HCT116 (cell line): ENCODE measurements around the gene NOTO. TPM values are rescaled to one million over a fixed set of nuclear protein-coding genes. Genes with fewer than 3 reads are reported as not detected.

Experiments
- ATAC-seq: fragments of 200-7000 bp; cut with Tn5 transposase; 2 replicates; pipeline ENCODE4 v1.9.1; 2020; ENCODE audit warnings: mild to moderate bottlenecking, moderate library complexity
- BruUV-seq: library from RNA; stranded (reverse); fragments of 400-500 nt; replicated peaks from 2 replicates; lab custom pipeline; 2021; lab: Mats Ljungman, UMichigan
- CTCF ChIA-PET: fragments of 300-600 bp; sonication (Branson Sonifier 250); formaldehyde crosslinking; loops from one replicate; lab custom pipeline; 2021; ENCODE audit warnings: antibody characterized with exemption; lab: Charles Lee
- POLR2A ChIA-PET: fragments of 300-600, 350-600 bp; sonication (Branson Sonifier 250); formaldehyde crosslinking; loops from one replicate; lab custom pipeline; 2021; ENCODE audit warnings: antibody characterized with exemption; lab: Charles Lee
- RAD21 ChIA-PET, 2 experiments: fragments of 300-600 bp; sonication (Branson Sonifier 250); formaldehyde crosslinking; loops; one replicate each; lab custom pipeline; 2023; ENCODE audit warnings: low total read pairs in 2 of 2; ENCODE audit not compliant: uncharacterized antibody in 2 of 2, unreplicated experiment in 2 of 2, low non-redundant PET in 1 of 2; lab: Charles Lee
- DNase-seq: peaks from one replicate; pipeline ENCODE4 v3.0.0-alpha.2; 2010; ENCODE audit warnings: low read depth, low spot score
- H2AFZ ChIP-seq: fragments of 200-600 bp; shearing (Covaris generic), sonication (generic); 2 replicates; pipeline ENCODE4 v1.6.1; 2017; ENCODE audit warnings: low read depth, mixed run types, mixed read lengths, antibody characterized with exemption, low read length; ENCODE audit not compliant: poor library complexity, severe bottlenecking
- H3K27ac ChIP-seq: 2 replicates; pipeline ENCODE4 v1.5.1; 2012; ENCODE audit warnings: low read depth, low read length
- H3K27me3 ChIP-seq: fragments of 200-600 bp; sonication (generic); 2 replicates; pipeline ENCODE4 v1.6.1; 2016; ENCODE audit warnings: mixed run types, low read length, mixed read lengths; ENCODE audit not compliant: insufficient read depth
- H3K36me3 ChIP-seq, 2 experiments: fragments of 200-500 bp in 1 of 2; fragments of 200-600 bp in 1 of 2; sonication (Bioruptor generic) in 1 of 2; sonication (generic) in 1 of 2; 2 replicates each; pipeline versions ENCODE4 v1.5.1 to v1.6.1; 2014 to 2016; ENCODE audit warnings: low read length in 2 of 2, inconsistent platforms in 1 of 2, mixed read lengths in 1 of 2, mixed run types in 1 of 2; ENCODE audit not compliant: insufficient read depth in 2 of 2, control insufficient read depth in 1 of 2
- H3K4me1 ChIP-seq, 2 experiments: fragments of 200-600 bp in 1 of 2; sonication (generic) in 1 of 2; 2 replicates each; pipeline versions ENCODE4 v1.5.1 to v1.6.1; 2012 to 2017; ENCODE audit warnings: low read length in 2 of 2, inconsistent platforms in 1 of 2, mild to moderate bottlenecking in 1 of 2, mixed read lengths in 1 of 2, mixed run types in 1 of 2, moderate library complexity in 1 of 2; ENCODE audit not compliant: insufficient read depth in 2 of 2, control insufficient read depth in 1 of 2
- H3K4me2 ChIP-seq: fragments of 200-600 bp; sonication (generic); 2 replicates; pipeline ENCODE4 v1.6.1; 2017; ENCODE audit warnings: mixed run types, low read length, mixed read lengths
- H3K4me3 ChIP-seq, 2 experiments: fragments of 200-600 bp in 1 of 2; sonication (generic) in 1 of 2; replicated peaks in 1 of 2; 2 replicates each; pipeline ENCODE4 v1.5.1; 2011 to 2016; ENCODE audit warnings: low read length in 2 of 2, control low read depth in 1 of 2, low read depth in 1 of 2, mild to moderate bottlenecking in 1 of 2, mixed read lengths in 1 of 2, mixed run types in 1 of 2
- H3K79me2 ChIP-seq: fragments of 200-600 bp; sonication (generic); 2 replicates; pipeline ENCODE4 v1.6.1; 2017; ENCODE audit warnings: mild to moderate bottlenecking, mixed run types, low read length, moderate library complexity, mixed read lengths; ENCODE audit not compliant: insufficient read depth
- H3K9ac ChIP-seq: fragments of 200-600 bp; sonication (generic); 2 replicates; pipeline ENCODE4 v1.6.1; 2016; ENCODE audit warnings: low read length, mixed read lengths
- H3K9me2 ChIP-seq: fragments of 200-600 bp; sonication (generic), shearing (Covaris generic); 2 replicates; pipeline ENCODE4 v1.6.1; 2017; ENCODE audit warnings: mixed run types, mild to moderate bottlenecking, moderate library complexity; ENCODE audit not compliant: insufficient read depth
- H3K9me3 ChIP-seq, 2 experiments: fragments of 200-500 bp in 1 of 2; fragments of 200-600 bp in 1 of 2; sonication (Bioruptor generic) in 1 of 2; sonication (generic) in 1 of 2; 2 replicates each; pipeline ENCODE4 v1.6.1; 2014 to 2017; ENCODE audit warnings: low read length in 2 of 2, mixed read lengths in 2 of 2, inconsistent platforms in 1 of 2, low read depth in 1 of 2, mild to moderate bottlenecking in 1 of 2, mixed run types in 1 of 2, moderate library complexity in 1 of 2; ENCODE audit not compliant: control insufficient read depth in 1 of 2, insufficient read depth in 1 of 2
- H4K20me1 ChIP-seq: fragments of 200-600 bp; sonication (generic), shearing (Covaris generic); 2 replicates; pipeline ENCODE4 v1.6.1; 2017; ENCODE audit warnings: mixed run types, mild to moderate bottlenecking, moderate library complexity; ENCODE audit not compliant: insufficient read depth
- CEBPB ChIP-seq: IDR thresholded peaks from 2 replicates; pipeline ENCODE4 v1.6.1; 2012; ENCODE audit warnings: low read depth
- ELF1 ChIP-seq: IDR thresholded peaks from 2 replicates; pipeline ENCODE4 v1.6.1; 2012; ENCODE audit warnings: low read depth, borderline replicate concordance
- FOSL1 ChIP-seq: IDR thresholded peaks from 2 replicates; pipeline ENCODE4 v1.6.1; 2012; ENCODE audit warnings: low read depth
- JUND ChIP-seq: IDR thresholded peaks from 2 replicates; pipeline ENCODE4 v1.6.1; 2012
- POLR2A ChIP-seq: IDR thresholded peaks from 2 replicates; pipeline ENCODE4 v1.7.0; 2011; ENCODE audit warnings: borderline replicate concordance; ENCODE audit not compliant: insufficient read depth, insufficient read length; ENCODE audit errors: extremely low read depth
- RAD21 ChIP-seq: IDR thresholded peaks from 2 replicates; pipeline ENCODE4 v1.6.1; 2012; ENCODE audit warnings: low read depth, mild to moderate bottlenecking
- SIN3A ChIP-seq: IDR thresholded peaks from 2 replicates; pipeline ENCODE4 v1.6.1; 2012; ENCODE audit warnings: low read depth
- SP1 ChIP-seq: IDR thresholded peaks from 2 replicates; pipeline ENCODE4 v1.6.1; 2012; ENCODE audit warnings: low read depth
- YY1 ChIP-seq: IDR thresholded peaks from 2 replicates; pipeline ENCODE4 v1.6.1; 2011; ENCODE audit warnings: low read length, low read depth, moderate library complexity, mild to moderate bottlenecking; ENCODE audit not compliant: insufficient replicate concordance; ENCODE audit errors: extremely low read depth
- ZFX ChIP-seq: fragments of 450-650 bp; IDR thresholded peaks from 2 replicates; pipeline ENCODE4 v1.6.1; 2017
- intact Hi-C: fragments of 100-400 bp; cut with micrococcal nuclease; formaldehyde crosslinking; loops from 2 replicates; pipeline ENCODE4 v1.10.0; 2022
- total RNA-seq: library from RNA; stranded (reverse); gene quantifications from one replicate; pipeline ENCODE4 v1.2.1, GENCODE V29; 2021; ENCODE audit not compliant: unreplicated experiment
- TF ChIP-seq, protein P1 (sequence below): IDR thresholded peaks from 2 replicates; pipeline ENCODE4 v1.6.1; 2012
- TF ChIP-seq, protein P2 (sequence below): IDR thresholded peaks from 2 replicates; pipeline ENCODE4 v1.6.1; 2012; ENCODE audit warnings: low read depth
- TF ChIP-seq, protein P3 (sequence below), 3 experiments: fragments of 200-600 bp in 1 of 3; sonication (generic) in 1 of 3; IDR thresholded peaks in 2 of 3; conservative IDR thresholded peaks in 1 of 3; 2 replicates each; pipeline ENCODE4 v1.5.1; 2012 to 2017; ENCODE audit warnings: low read depth in 2 of 3, low read length in 2 of 3, antibody characterized with exemption in 1 of 3, borderline replicate concordance in 1 of 3, control low read depth in 1 of 3, mild to moderate bottlenecking in 1 of 3, mixed read lengths in 1 of 3, mixed run types in 1 of 3, moderate library complexity in 1 of 3; ENCODE audit not compliant: insufficient read depth in 1 of 3

Gene NOTO
- total RNA-seq, 1 experiment from 2014 or later: not detected

GRCh38 chr2:73257021-73257420 is 54.6 kb downstream of the NOTO start:
- H3K27ac ChIP-seq: no peak overlapping the region
- ChIA-PET RAD21 (no interaction called here), POLR2A (interaction anchor here (1.7 to 1.8 kb wide), 2 partner anchors 12 to 24 kb away, joined by 3 to 5 read pairs; partner anchors contain the start of gene PRADC1), CTCF (interaction anchor here (1.0 kb wide), 1 partner anchor 11 kb away, joined by 6 read pairs; no protein-coding TSS in a partner anchor)
- peaks cover 19 to 21% of the 10 kb centered on the region in 2 experiments; a peak in 3 of 4 replicates for H3K36me3 ChIP-seq
- no peak overlapping the region for H2AFZ ChIP-seq
- H3K4me3 ChIP-seq: no peak overlapping the region
- no peak for ATAC-seq
- no peak overlapping the region for H3K4me2 ChIP-seq
- H3K79me2 ChIP-seq: no peaks in the 10 kb centered on the region
- H3K9ac ChIP-seq: no peak overlapping the region
- intact Hi-C loops: no loop called here
- TF ChIP-seq, protein P1, sequence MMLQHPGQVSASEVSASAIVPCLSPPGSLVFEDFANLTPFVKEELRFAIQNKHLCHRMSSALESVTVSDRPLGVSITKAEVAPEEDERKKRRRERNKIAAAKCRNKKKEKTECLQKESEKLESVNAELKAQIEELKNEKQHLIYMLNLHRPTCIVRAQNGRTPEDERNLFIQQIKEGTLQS: no peak
- TF ChIP-seq ELF1: no peak
- TF ChIP-seq, protein P2, sequence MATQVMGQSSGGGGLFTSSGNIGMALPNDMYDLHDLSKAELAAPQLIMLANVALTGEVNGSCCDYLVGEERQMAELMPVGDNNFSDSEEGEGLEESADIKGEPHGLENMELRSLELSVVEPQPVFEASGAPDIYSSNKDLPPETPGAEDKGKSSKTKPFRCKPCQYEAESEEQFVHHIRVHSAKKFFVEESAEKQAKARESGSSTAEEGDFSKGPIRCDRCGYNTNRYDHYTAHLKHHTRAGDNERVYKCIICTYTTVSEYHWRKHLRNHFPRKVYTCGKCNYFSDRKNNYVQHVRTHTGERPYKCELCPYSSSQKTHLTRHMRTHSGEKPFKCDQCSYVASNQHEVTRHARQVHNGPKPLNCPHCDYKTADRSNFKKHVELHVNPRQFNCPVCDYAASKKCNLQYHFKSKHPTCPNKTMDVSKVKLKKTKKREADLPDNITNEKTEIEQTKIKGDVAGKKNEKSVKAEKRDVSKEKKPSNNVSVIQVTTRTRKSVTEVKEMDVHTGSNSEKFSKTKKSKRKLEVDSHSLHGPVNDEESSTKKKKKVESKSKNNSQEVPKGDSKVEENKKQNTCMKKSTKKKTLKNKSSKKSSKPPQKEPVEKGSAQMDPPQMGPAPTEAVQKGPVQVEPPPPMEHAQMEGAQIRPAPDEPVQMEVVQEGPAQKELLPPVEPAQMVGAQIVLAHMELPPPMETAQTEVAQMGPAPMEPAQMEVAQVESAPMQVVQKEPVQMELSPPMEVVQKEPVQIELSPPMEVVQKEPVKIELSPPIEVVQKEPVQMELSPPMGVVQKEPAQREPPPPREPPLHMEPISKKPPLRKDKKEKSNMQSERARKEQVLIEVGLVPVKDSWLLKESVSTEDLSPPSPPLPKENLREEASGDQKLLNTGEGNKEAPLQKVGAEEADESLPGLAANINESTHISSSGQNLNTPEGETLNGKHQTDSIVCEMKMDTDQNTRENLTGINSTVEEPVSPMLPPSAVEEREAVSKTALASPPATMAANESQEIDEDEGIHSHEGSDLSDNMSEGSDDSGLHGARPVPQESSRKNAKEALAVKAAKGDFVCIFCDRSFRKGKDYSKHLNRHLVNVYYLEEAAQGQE: no peak
- no peak for TF ChIP-seq YY1
- TF ChIP-seq SP1: no peak
- no peak for TF ChIP-seq JUND
- no peak for TF ChIP-seq ZFX
- no peak for TF ChIP-seq CEBPB
- TF ChIP-seq POLR2A: no peak
- TF ChIP-seq SIN3A: no peak
- no peak for TF ChIP-seq RAD21
- TF ChIP-seq, protein P3, sequence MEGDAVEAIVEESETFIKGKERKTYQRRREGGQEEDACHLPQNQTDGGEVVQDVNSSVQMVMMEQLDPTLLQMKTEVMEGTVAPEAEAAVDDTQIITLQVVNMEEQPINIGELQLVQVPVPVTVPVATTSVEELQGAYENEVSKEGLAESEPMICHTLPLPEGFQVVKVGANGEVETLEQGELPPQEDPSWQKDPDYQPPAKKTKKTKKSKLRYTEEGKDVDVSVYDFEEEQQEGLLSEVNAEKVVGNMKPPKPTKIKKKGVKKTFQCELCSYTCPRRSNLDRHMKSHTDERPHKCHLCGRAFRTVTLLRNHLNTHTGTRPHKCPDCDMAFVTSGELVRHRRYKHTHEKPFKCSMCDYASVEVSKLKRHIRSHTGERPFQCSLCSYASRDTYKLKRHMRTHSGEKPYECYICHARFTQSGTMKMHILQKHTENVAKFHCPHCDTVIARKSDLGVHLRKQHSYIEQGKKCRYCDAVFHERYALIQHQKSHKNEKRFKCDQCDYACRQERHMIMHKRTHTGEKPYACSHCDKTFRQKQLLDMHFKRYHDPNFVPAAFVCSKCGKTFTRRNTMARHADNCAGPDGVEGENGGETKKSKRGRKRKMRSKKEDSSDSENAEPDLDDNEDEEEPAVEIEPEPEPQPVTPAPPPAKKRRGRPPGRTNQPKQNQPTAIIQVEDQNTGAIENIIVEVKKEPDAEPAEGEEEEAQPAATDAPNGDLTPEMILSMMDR (IDR thresholded peaks at IDR 0.05 in 2 of 3, conservative IDR thresholded peaks at IDR 0.05 in 1 of 3; ENCODE audit: borderline replicate concordance in 1 of 3, insufficient read depth in 1 of 3, low read depth in 2 of 3, low read length in 2 of 3): no peak
- no peak for TF ChIP-seq FOSL1
- no peaks in the 10 kb centered on the region for H3K9me3 ChIP-seq
- no TSS peak for BruUV-seq
- H3K4me1 ChIP-seq: no peaks in the 10 kb centered on the region
- H3K9me2 ChIP-seq: no peaks in the 10 kb centered on the region
- no peaks in the 10 kb centered on the region; the same call in 1 of the 2 replicates for H4K20me1 ChIP-seq
- no peaks in the 10 kb centered on the region for H3K27me3 ChIP-seq
- DNase-seq: no peak
